Fibroblast of lung (primary cell): ENCODE measurements around the gene LRMDA. TPM values are rescaled to one million over a fixed set of nuclear protein-coding genes. Genes with fewer than 3 reads are reported as not detected.

ENCODE experiments used
- DNase-seq, 2 donors: peaks; one replicate each; pipeline versions ENCODE4 v3.0.0 to v3.0.0-alpha.2; 2010; ENCODE audit warnings: low read depth in 2 of 2
- H2AFZ ChIP-seq: 2 replicates; pipeline ENCODE4 v1.5.1; 2012; ENCODE audit warnings: low read length, control low read depth, inconsistent platforms
- H3K27ac ChIP-seq: 2 replicates; pipeline ENCODE4 v1.5.1; 2011; ENCODE audit warnings: low read length, control low read depth; ENCODE audit not compliant: insufficient read depth
- H3K27me3 ChIP-seq: 2 replicates; pipeline ENCODE4 v1.5.1; 2011; ENCODE audit warnings: mild to moderate bottlenecking, low read length; ENCODE audit not compliant: control insufficient read depth, insufficient read depth
- H3K36me3 ChIP-seq: 2 replicates; pipeline ENCODE4 v1.5.1; 2011; ENCODE audit warnings: low read length; ENCODE audit not compliant: control insufficient read depth, insufficient read depth
- H3K4me1 ChIP-seq: 2 replicates; pipeline ENCODE4 v1.5.1; 2011; ENCODE audit warnings: low read length; ENCODE audit not compliant: control insufficient read depth, insufficient read depth; ENCODE audit errors: extremely low read depth
- H3K4me2 ChIP-seq: 2 replicates; pipeline ENCODE4 v1.5.1; 2011; ENCODE audit warnings: low read length, control low read depth; ENCODE audit not compliant: insufficient read depth; ENCODE audit errors: extremely low read depth
- H3K4me3 ChIP-seq, 4 experiments: fragments of 200-600 bp in 1 of 4; sonication (generic) in 1 of 4; replicated peaks in 1 of 4; 2 replicates each; pipeline ENCODE4 v1.5.1; 2011 to 2016; ENCODE audit warnings: low read length in 4 of 4, low read depth in 3 of 4, mild to moderate bottlenecking in 3 of 4, control low read depth in 2 of 4, inconsistent platforms in 1 of 4, mixed read lengths in 1 of 4; ENCODE audit not compliant: insufficient read depth in 1 of 4; ENCODE audit errors: control extremely low read depth in 1 of 4
- H3K79me2 ChIP-seq: 2 replicates; pipeline ENCODE4 v1.5.1; 2012; ENCODE audit warnings: mild to moderate bottlenecking, low read length, inconsistent platforms; ENCODE audit not compliant: control insufficient read depth, insufficient read depth
- H3K9ac ChIP-seq: 2 replicates; pipeline ENCODE4 v1.5.1; 2011; ENCODE audit warnings: mild to moderate bottlenecking, low read length, control low read depth; ENCODE audit not compliant: insufficient read depth
- H3K9me3 ChIP-seq: 2 replicates; pipeline ENCODE4 v1.5.1; 2012; ENCODE audit warnings: low read depth, low read length; ENCODE audit not compliant: control insufficient read depth, insufficient read depth
- H4K20me1 ChIP-seq: 2 replicates; pipeline ENCODE4 v1.5.1; 2011; ENCODE audit warnings: low read length; ENCODE audit not compliant: control insufficient read depth, insufficient read depth; ENCODE audit errors: extremely low read depth
- EZH2 ChIP-seq: IDR thresholded peaks from 2 replicates; pipeline ENCODE4 v1.5.1; 2012; ENCODE audit warnings: low read length, control low read depth, mild to moderate bottlenecking; ENCODE audit errors: missing control alignments
- polyA plus RNA-seq, 2 donors: library from polyadenylated mRNA; depleted of rRNA in 1 of 2; stranded (reverse) in 1 of 2; unstranded in 1 of 2; fragments of >200 nt; gene quantifications; 2 replicates each; pipeline ENCODE4 v1.2.1, GENCODE V29; 2011 to 2012; ENCODE audit warnings: missing spikeins in 1 of 2
- total RNA-seq: library from RNA; depleted of rRNA; stranded (reverse); fragments of >200 nt; gene quantifications from 2 replicates; pipeline ENCODE4 v1.2.1, GENCODE V29; 2014
- TF ChIP-seq, protein P1 (sequence below), 2 donors: IDR thresholded peaks in 1 of 2; conservative IDR thresholded peaks in 1 of 2; 1 replicate in 1 of 2; 2 replicates in 1 of 2; pipeline ENCODE4 v1.5.1; 2011 to 2012; ENCODE audit warnings: low read length in 2 of 2, control low read depth in 1 of 2, inconsistent platforms in 1 of 2, low read depth in 1 of 2, mild to moderate bottlenecking in 1 of 2

The LRMDA gene
- total and polyA plus RNA-seq, 2 donors (not counting 1 experiment from before 2014, with no cell fraction given): 1.7 to 2.0 TPM

DNA sequence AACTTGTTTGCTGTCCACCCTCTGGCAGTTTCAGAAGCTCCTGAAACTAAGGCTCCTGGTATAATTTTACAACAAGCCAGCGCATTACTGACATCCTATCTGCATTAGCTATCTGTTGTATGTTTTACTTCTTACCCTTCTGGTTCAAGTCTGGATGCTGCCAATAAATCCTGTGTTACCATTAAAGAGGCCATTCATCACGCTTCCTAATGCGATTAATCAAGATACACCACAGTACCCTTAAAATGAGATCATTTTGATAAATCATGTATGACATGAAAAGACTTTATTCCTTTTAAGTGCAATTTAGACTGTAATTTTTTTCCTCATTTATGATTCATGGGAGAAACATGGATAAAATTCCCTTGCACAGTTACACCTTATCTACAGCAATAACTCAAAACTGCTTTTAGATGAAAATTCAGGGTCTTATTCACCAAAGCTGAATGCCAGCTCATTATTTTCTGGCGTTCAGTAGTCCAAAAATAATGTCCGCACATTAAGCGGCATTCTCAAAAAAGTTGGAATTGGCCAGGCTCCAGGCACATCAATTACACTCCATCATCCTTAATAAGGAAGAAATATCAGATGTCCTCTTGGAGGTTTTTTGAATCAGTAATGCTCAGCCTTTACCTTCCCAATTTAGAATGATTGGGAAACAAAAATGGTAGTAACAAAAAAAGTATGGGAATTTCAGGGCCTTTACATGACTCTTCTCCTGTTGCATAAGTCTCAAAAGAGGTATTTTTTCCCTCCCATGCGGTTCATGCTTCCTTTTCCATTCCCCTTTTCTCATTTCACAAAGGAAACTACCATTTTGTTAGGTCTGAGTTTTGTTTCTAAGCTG lies 878.5 kb downstream of the LRMDA start:
- no peak overlapping the region for H2AFZ ChIP-seq
- H3K27ac ChIP-seq: no peak overlapping the region
- H3K4me2 ChIP-seq: peak overlapping the region; percentile 15

DNA sequence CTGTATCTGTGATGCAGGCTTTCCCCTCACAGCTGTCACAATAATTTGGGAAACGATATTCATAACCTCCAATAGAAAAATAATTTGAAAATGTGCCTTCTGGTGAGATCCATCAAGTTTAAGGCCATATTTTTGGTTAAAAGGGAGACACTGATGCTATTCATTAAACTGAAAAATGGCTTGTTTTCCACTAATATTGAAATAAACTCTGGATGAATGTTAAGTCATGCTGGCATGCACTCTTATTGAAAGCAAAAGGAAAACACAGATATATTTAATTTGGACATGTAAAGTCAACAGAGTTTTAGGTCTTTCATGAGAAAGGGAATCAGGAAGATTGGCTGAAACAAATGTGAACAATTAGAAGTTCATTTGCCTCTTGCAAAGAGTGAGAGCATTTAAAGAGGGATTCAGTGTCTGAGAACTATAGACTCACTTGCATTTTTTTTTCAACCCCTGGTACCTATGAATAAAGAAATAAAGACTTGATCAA lies 879.2 kb downstream of the LRMDA start:
- Histone ChIP-seq H3K36me3 (no peaks in the 10 kb centered on the region), H3K4me2 (no peak overlapping the region), H3K4me3 (no peak overlapping the region), H3K27ac (no peak overlapping the region), H3K27me3 (no peaks in the 10 kb centered on the region), H3K9me3 (no peaks in the 10 kb centered on the region), H4K20me1 (no peaks in the 10 kb centered on the region), H3K9ac (no peak overlapping the region), H2AFZ (no peak overlapping the region), H3K4me1 (peaks cover 2% of the 10 kb centered on the region), H3K79me2 (no peaks in the 10 kb centered on the region)
- DNase-seq: no peak
- TF ChIP-seq, protein P1, sequence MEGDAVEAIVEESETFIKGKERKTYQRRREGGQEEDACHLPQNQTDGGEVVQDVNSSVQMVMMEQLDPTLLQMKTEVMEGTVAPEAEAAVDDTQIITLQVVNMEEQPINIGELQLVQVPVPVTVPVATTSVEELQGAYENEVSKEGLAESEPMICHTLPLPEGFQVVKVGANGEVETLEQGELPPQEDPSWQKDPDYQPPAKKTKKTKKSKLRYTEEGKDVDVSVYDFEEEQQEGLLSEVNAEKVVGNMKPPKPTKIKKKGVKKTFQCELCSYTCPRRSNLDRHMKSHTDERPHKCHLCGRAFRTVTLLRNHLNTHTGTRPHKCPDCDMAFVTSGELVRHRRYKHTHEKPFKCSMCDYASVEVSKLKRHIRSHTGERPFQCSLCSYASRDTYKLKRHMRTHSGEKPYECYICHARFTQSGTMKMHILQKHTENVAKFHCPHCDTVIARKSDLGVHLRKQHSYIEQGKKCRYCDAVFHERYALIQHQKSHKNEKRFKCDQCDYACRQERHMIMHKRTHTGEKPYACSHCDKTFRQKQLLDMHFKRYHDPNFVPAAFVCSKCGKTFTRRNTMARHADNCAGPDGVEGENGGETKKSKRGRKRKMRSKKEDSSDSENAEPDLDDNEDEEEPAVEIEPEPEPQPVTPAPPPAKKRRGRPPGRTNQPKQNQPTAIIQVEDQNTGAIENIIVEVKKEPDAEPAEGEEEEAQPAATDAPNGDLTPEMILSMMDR (conservative IDR thresholded peaks at IDR 0.05 in 1 of 2, IDR thresholded peaks at IDR 0.05 in 1 of 2; ENCODE audit: low read depth in 1 of 2, low read length in 2 of 2): no peak
- TF ChIP-seq EZH2: no peak

More for the DNA sequence above, 878.5 kb downstream of the LRMDA start:
- peak; percentile 11 to 98 for DNase-seq
- Histone ChIP-seq H3K4me1 (peaks cover 2% of the 10 kb centered on the region), H3K27me3 (no peaks in the 10 kb centered on the region), H3K9ac (no peak overlapping the region), H3K4me3 (no peak overlapping the region), H4K20me1 (no peaks in the 10 kb centered on the region), H3K9me3 (no peaks in the 10 kb centered on the region), H3K36me3 (no peaks in the 10 kb centered on the region), H3K79me2 (no peaks in the 10 kb centered on the region)
- TF ChIP-seq EZH2: no peak
- TF ChIP-seq, protein P1 (conservative IDR thresholded peaks at IDR 0.05 in 1 of 2, IDR thresholded peaks at IDR 0.05 in 1 of 2; ENCODE audit: low read depth in 1 of 2, low read length in 2 of 2): no peak

DNA sequence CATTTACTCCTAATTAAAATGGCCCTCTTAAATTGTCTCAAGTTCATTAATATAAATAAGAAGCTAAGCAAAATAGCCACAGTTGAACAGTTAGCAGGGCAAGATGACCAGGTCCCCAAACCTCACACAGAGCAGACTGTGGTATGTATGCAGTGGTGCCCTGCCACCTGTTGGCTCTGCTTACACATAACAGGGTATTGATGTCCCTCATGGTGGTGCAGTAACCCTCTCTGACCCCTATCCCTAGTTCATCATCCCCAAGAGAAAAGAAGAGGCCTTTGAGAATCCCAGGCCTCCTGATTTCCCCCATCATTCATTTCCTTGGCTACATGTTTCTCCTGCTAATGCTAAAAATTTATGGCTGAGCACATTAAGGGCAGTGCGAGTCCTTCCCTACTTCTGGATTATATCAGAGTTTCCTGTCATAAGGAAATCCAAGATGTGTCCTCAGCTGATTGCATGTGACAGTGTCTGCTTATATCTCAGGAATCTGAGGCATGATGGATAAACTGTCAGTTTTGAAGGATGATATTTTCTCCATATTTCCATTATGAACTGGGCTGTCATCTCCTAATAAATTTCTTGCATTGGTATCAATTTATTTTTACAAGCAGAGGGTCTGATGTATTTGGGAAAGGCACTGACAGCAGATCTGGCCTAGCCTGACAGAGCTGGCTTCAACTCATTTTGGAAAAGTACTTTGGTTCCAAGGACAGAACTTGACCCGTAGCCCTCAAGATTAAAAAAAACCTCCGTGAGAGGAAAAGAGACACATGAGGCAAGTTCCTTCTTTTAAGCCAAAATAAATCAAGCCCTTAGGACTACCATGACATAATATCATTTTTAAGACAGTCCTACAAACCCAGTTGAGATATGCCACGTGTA lies 880.6 kb downstream of the LRMDA start:
- Histone ChIP-seq H3K79me2 (no peaks in the 10 kb centered on the region), H3K9ac (no peak overlapping the region), H4K20me1 (no peaks in the 10 kb centered on the region), H3K9me3 (no peaks in the 10 kb centered on the region), H3K4me2 (no peak overlapping the region), H3K4me3 (no peak overlapping the region), H2AFZ (peak overlapping the region; percentile 9), H3K4me1 (peaks cover 2% of the 10 kb centered on the region), H3K27me3 (no peaks in the 10 kb centered on the region), H3K36me3 (no peaks in the 10 kb centered on the region), H3K27ac (no peak overlapping the region)
- peak in 1 of 2 donors; percentile 20 for DNase-seq
- TF ChIP-seq, protein P1 (conservative IDR thresholded peaks at IDR 0.05 in 1 of 2, IDR thresholded peaks at IDR 0.05 in 1 of 2; ENCODE audit: low read depth in 1 of 2, low read length in 2 of 2): peak; percentile 29 to 36
- TF ChIP-seq EZH2: no peak
